Measurements from ENCODE around the gene RALGPS2.

GRCh38 chr1:178934546-178934945, 209.5 kb downstream of the RALGPS2 start:
- TF ChIP-seq TCF4 (CRISPR knock-in tag; IDR thresholded peaks at IDR 0.05; ENCODE audit: borderline replicate concordance), result no peak
- TF ChIP-seq ESRRG (CRISPR knock-in tag; IDR thresholded peaks at IDR 0.05), result no peak
- no peak for TF ChIP-seq CREB5 (CRISPR knock-in tag; IDR thresholded peaks at IDR 0.05; ENCODE audit: low read depth)
- no peak for TF ChIP-seq RARB (CRISPR knock-in tag; IDR thresholded peaks at IDR 0.05)
- no peak for TF ChIP-seq CSRNP3 (CRISPR knock-in tag; IDR thresholded peaks at IDR 0.05)
- no peak for TF ChIP-seq ZFP3 (CRISPR knock-in tag; IDR thresholded peaks at IDR 0.05)
- TF ChIP-seq ISL1 (CRISPR knock-in tag; IDR thresholded peaks at IDR 0.05), result no peak
- no peak for TF ChIP-seq GLIS3 (CRISPR knock-in tag; IDR thresholded peaks at IDR 0.05)
- TF ChIP-seq ZNF565 (CRISPR knock-in tag; conservative IDR thresholded peaks at IDR 0.05; ENCODE audit: low read depth), result no peak
- no peak for TF ChIP-seq ZFP30 (CRISPR knock-in tag; IDR thresholded peaks at IDR 0.05)
- TF ChIP-seq PATZ1 (CRISPR knock-in tag; IDR thresholded peaks at IDR 0.05; ENCODE audit: borderline replicate concordance), result no peak
- no peak for TF ChIP-seq TOX (CRISPR knock-in tag; IDR thresholded peaks at IDR 0.05; ENCODE audit: borderline replicate concordance)
- no peak for TF ChIP-seq PPARA (CRISPR knock-in tag; IDR thresholded peaks at IDR 0.05; ENCODE audit: borderline replicate concordance)
